ENCODE results near the gene SIL1. TPM values are rescaled to one million over a fixed set of nuclear protein-coding genes. Genes with fewer than 3 reads are reported as not detected.

The SIL1 gene
- total and polyA plus RNA-seq, 2 experiments from 2014 or later, result 78.8 to 89.8 TPM

DNA sequence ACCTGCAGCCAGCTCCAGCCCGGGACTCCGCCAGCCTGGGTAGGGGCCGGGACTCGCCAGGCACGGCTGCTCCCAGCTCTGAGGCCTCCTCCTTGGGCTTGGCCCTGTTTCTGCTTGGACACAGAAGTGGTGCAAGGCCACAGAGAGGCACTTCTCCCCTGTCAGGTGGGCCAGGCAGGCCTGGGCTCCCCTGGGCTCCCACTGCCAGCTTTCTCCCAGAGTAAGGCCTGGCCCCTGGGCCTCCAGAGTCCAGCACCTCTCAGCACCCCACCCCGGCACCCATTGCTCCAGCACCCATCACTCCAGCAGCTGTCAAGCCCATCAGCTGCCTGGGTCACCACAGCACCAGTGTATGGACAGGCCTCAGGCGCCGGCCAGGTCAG lies 251.9 kb downstream of the SIL1 start:
- in situ Hi-C loops (cut with MboI), result no loop called here
- WGBS, 2 experiments (ENCODE audit: low coverage in 1 of 2, low lambda C conversion rate in 2 of 2, missing lambda C conversion rate in 2 of 2), result 85 to 92% methylated on average over 7 to 8 of the region's 8 CpGs
- Histone ChIP-seq H3K27ac (no peak overlapping the region), H3K4me3 (no peak overlapping the region), H4K20me1 (ENCODE audit: insufficient read depth) (no peaks in the 10 kb centered on the region), H3K4me2 (ENCODE audit: unreplicated experiment) (no peak overlapping the region), H3K9ac (no peak overlapping the region), H3K79me2 (ENCODE audit: insufficient read depth) (no peaks in the 10 kb centered on the region), H2AFZ (no peak overlapping the region), H3K9me3 (ENCODE audit: low read depth) (no peaks in the 10 kb centered on the region), H3F3A (ENCODE audit: insufficient read depth) (no peaks in the 10 kb centered on the region), H3K9me2 (ENCODE audit: insufficient read depth) (no peaks in the 10 kb centered on the region), H3K27me3 (replicated peaks; ENCODE audit: insufficient read depth) (no peaks in the 10 kb centered on the region), H3K4me1 (ENCODE audit: insufficient read depth) (no peaks in the 10 kb centered on the region), H3K36me3 (ENCODE audit: low read depth) (no peaks in the 10 kb centered on the region)
- no peak for DNase-seq
- no peak for TF ChIP-seq EZH2 (IDR thresholded peaks at IDR 0.05; ENCODE audit: insufficient read depth, poor library complexity, severe bottlenecking)
- no peak for TF ChIP-seq EZH2phosphoT487 (IDR thresholded peaks at IDR 0.05; ENCODE audit: insufficient read depth, low read depth)

DNA sequence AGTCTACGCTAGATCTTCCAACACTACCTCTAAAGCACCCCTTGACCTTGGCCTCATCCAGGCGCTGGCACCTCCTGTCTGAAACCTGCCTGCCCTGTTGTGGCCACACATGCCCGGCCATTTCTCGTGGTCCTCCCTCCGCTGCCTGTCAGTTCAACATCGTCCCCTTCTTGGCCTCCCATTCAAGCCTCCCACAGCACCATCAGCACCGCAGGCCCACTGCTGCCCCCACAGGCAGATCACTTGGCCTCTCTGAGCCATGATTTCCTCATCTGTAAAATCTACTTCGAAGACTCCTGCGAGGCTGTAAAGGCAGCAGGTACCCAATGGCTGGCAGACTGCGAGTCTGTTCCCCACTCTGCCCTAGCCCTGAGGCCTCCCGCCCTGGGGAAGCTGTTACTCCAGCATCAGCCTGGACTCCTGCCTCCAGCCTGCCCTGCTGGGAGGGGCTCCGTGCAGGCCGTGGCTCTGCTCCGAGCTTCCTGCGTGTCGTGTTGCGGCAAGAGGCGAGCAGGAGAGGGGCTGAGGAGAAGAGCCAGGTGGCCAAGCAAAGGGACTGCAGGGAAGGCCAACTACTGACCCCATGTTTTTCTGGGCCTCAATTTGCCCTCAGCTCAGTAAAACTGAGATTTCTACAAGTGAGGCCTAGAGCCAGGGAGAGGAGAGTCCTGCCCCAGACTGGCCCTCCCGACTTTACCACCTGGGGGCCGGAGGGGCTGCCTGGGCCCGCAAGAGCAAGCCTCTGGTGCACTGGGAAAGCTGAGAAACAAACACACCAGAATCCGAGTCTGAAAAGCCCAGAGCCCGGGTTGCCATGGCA lies 252.5 kb downstream of the SIL1 start:
- no peak for DNase-seq
- H3K36me3 ChIP-seq (ENCODE audit: low read depth), result no peaks in the 10 kb centered on the region
- H3K4me3 ChIP-seq, result no peak overlapping the region
- no peaks in the 10 kb centered on the region for H3K4me1 ChIP-seq (ENCODE audit: insufficient read depth)
- in situ Hi-C loops (cut with MboI), result no loop called here
- no peaks in the 10 kb centered on the region for H3K9me2 ChIP-seq (ENCODE audit: insufficient read depth)
- H3K9ac ChIP-seq, result no peak overlapping the region
- H3K9me3 ChIP-seq (ENCODE audit: low read depth), result no peaks in the 10 kb centered on the region
- peaks cover 4% of the 10 kb centered on the region; the same call in 1 of the 2 replicates for H3F3A ChIP-seq (ENCODE audit: insufficient read depth)
- TF ChIP-seq EZH2 (IDR thresholded peaks at IDR 0.05; ENCODE audit: insufficient read depth, poor library complexity, severe bottlenecking), result no peak
- no peaks in the 10 kb centered on the region for H3K79me2 ChIP-seq (ENCODE audit: insufficient read depth)
- no peaks in the 10 kb centered on the region for H3K27me3 ChIP-seq (replicated peaks; ENCODE audit: insufficient read depth)
- no peaks in the 10 kb centered on the region for H4K20me1 ChIP-seq (ENCODE audit: insufficient read depth)
- no peak overlapping the region for H3K27ac ChIP-seq
- no peak overlapping the region for H2AFZ ChIP-seq
- 84 to 88% methylated on average over 23 of the region's 23 CpGs for WGBS, 2 experiments (ENCODE audit: low coverage in 1 of 2, low lambda C conversion rate in 2 of 2, missing lambda C conversion rate in 2 of 2)
- no peak overlapping the region for H3K4me2 ChIP-seq (ENCODE audit: unreplicated experiment)

DNA sequence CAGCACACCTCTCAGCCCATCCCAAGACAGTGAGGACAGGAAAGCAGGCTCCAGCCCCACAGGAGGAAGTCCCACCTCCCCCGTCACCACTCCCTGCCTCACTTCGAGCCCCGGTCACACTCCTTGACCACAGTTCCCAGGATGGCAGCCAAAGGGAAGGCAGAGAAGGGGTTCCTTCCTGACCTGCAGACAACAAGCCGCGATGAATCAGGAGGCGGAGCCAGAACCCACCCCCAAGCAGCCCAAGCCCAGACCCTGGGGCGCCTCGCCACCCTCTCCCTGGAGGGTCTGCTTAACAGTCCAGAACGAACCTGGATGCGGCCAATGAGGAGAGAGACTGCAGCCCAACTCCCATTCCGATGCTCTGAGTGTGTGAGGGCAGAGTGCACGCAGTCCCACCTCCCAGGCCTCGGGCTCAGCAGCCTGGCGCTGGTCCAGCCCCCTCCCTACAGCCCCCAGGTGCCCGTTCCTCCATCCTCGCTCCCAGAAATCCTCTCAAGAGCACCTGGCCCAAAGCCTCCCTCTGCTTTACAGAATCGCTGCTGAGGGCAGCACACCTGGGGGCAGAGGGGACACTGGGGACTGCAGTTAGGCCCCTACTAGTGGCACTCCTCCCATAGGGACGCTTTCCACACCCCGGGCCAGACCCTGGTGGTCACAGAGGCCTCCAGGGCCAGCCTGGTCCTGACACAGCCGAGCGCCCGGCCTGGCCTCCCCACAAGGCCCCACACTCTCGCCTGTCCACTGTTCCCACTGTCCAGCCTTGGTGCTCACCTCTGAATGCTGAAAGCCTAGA lies 253.4 kb downstream of the SIL1 start:
- H3K9me3 ChIP-seq (ENCODE audit: low read depth), result no peaks in the 10 kb centered on the region
- no peak overlapping the region for H3K4me2 ChIP-seq (ENCODE audit: unreplicated experiment)
- no peak for DNase-seq
- H3K27ac ChIP-seq, result no peak overlapping the region
- no peak overlapping the region for H3K9ac ChIP-seq
- no peak overlapping the region for H3K4me3 ChIP-seq
- WGBS, 2 experiments (ENCODE audit: low coverage in 1 of 2, low lambda C conversion rate in 2 of 2, missing lambda C conversion rate in 2 of 2), result 79 to 81% methylated on average over 20 to 23 of the region's 23 CpGs
- H3K4me1 ChIP-seq (ENCODE audit: insufficient read depth), result no peaks in the 10 kb centered on the region
- no peaks in the 10 kb centered on the region for H3K27me3 ChIP-seq (replicated peaks; ENCODE audit: insufficient read depth)
- in situ Hi-C loops (cut with MboI), result no loop called here
- no peaks in the 10 kb centered on the region for H3K9me2 ChIP-seq (ENCODE audit: insufficient read depth)
- no peak overlapping the region for H2AFZ ChIP-seq
- TF ChIP-seq EZH2 (IDR thresholded peaks at IDR 0.05; ENCODE audit: insufficient read depth, poor library complexity, severe bottlenecking) (no peak), EZH2phosphoT487 (IDR thresholded peaks at IDR 0.05; ENCODE audit: insufficient read depth, low read depth) (no peak)
- no peaks in the 10 kb centered on the region for H4K20me1 ChIP-seq (ENCODE audit: insufficient read depth)
- H3F3A ChIP-seq (ENCODE audit: insufficient read depth), result peaks cover 13% of the 10 kb centered on the region
- no peaks in the 10 kb centered on the region for H3K36me3 ChIP-seq (ENCODE audit: low read depth)
- no peaks in the 10 kb centered on the region for H3K79me2 ChIP-seq (ENCODE audit: insufficient read depth)

DNA sequence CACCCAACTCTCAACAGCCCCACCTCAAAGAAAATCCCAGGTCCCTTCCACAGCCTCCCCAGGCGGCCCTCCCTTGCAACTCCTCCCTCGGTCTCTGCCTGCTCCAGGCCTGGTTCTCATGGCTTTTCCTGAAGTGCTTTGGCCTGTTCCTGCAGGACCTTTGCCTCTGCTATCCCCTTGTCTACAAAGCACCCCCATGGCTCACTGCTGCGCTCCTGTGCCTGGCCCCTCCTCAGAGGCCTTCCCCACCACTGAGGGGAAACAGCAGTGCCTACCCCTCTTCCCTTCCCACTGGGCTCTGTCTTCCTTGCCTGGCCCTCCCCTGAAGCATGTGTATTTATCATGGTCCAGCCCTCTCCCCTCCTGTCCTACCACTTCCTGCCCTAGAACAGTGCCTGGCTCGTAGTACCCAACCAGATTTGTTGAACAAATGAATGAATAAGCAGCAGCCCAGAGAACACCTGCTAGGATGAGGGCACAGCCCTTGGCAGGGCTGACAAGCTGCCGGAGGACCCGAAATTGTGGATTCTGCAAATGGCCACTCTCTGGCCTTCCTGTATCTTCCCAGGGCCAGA lies 254.5 kb downstream of the SIL1 start:
- H3K9me3 ChIP-seq (ENCODE audit: low read depth), result no peaks in the 10 kb centered on the region
- no peak for TF ChIP-seq EZH2phosphoT487 (IDR thresholded peaks at IDR 0.05; ENCODE audit: insufficient read depth, low read depth)
- TF ChIP-seq EZH2 (IDR thresholded peaks at IDR 0.05; ENCODE audit: insufficient read depth, poor library complexity, severe bottlenecking), result no peak
- in situ Hi-C loops (cut with MboI), result no loop called here
- no peaks in the 10 kb centered on the region for H3K79me2 ChIP-seq (ENCODE audit: insufficient read depth)
- no peaks in the 10 kb centered on the region for H3K36me3 ChIP-seq (ENCODE audit: low read depth)
- H3K4me2 ChIP-seq (ENCODE audit: unreplicated experiment), result no peak overlapping the region
- peaks cover 24% of the 10 kb centered on the region for H3F3A ChIP-seq (ENCODE audit: insufficient read depth)
- no peak overlapping the region for H3K9ac ChIP-seq
- 84 to 86% methylated on average over 6 of the region's 6 CpGs for WGBS, 2 experiments (ENCODE audit: low coverage in 1 of 2, low lambda C conversion rate in 2 of 2, missing lambda C conversion rate in 2 of 2)
- H3K4me1 ChIP-seq (ENCODE audit: insufficient read depth), result no peaks in the 10 kb centered on the region
- no peaks in the 10 kb centered on the region for H4K20me1 ChIP-seq (ENCODE audit: insufficient read depth)
- H2AFZ ChIP-seq, result no peak overlapping the region
- H3K4me3 ChIP-seq, result no peak overlapping the region
- no peak overlapping the region for H3K27ac ChIP-seq
- DNase-seq, result no peak
- no peaks in the 10 kb centered on the region for H3K27me3 ChIP-seq (replicated peaks; ENCODE audit: insufficient read depth)
- no peaks in the 10 kb centered on the region for H3K9me2 ChIP-seq (ENCODE audit: insufficient read depth)
